Neuronal stem cell (in vitro differentiated cells): Measurements from ENCODE around the gene EI24.

Experiments used
- DNase-seq: peaks from one replicate; pipeline ENCODE4 v3.0.0-alpha.2; 2013; ENCODE audit warnings: low spot score
- H2AFZ ChIP-seq: one replicate; pipeline ENCODE4 v1.6.1; 2013; ENCODE audit warnings: mild to moderate bottlenecking, low read length, inconsistent platforms
- H2AK5ac ChIP-seq: 2 replicates; pipeline ENCODE4 v1.6.1; 2013; ENCODE audit warnings: low read depth, mild to moderate bottlenecking, inconsistent platforms, low read length, moderate library complexity, mixed read lengths
- H2BK120ac ChIP-seq: 2 replicates; pipeline ENCODE4 v1.6.1; 2013; ENCODE audit warnings: low read depth, mild to moderate bottlenecking, inconsistent platforms, low read length, moderate library complexity, mixed read lengths
- H2BK12ac ChIP-seq: one replicate; pipeline ENCODE4 v1.6.1; 2013; ENCODE audit warnings: low read length, inconsistent platforms
- H2BK15ac ChIP-seq: 2 replicates; pipeline ENCODE4 v1.6.1; 2013; ENCODE audit warnings: mild to moderate bottlenecking, low read length, inconsistent platforms, mixed read lengths
- H2BK5ac ChIP-seq: one replicate; pipeline ENCODE4 v1.6.1; 2013; ENCODE audit warnings: inconsistent platforms, mild to moderate bottlenecking, low read length, moderate library complexity
- H3K14ac ChIP-seq: one replicate; pipeline ENCODE4 v1.6.1; 2013; ENCODE audit warnings: low read length, inconsistent platforms
- H3K18ac ChIP-seq: 2 replicates; pipeline ENCODE4 v1.6.1; 2013; ENCODE audit warnings: low read length, inconsistent platforms
- H3K23ac ChIP-seq: 2 replicates; pipeline ENCODE4 v1.6.1; 2013; ENCODE audit warnings: low read depth, mild to moderate bottlenecking, mixed read lengths, low read length, inconsistent platforms; ENCODE audit not compliant: poor library complexity
- H3K27ac ChIP-seq: replicated peaks from 3 replicates; pipeline ENCODE4 v1.5.1; 2013; ENCODE audit warnings: low read length, inconsistent platforms
- H3K27me3 ChIP-seq, 3 experiments: 2 replicates each; pipeline ENCODE4 v1.6.1; 2013; ENCODE audit warnings: low read length in 3 of 3, mild to moderate bottlenecking in 2 of 3, inconsistent platforms in 1 of 3, low read depth in 1 of 3, mixed read lengths in 1 of 3, moderate library complexity in 1 of 3; ENCODE audit not compliant: control insufficient read depth in 3 of 3, insufficient read depth in 3 of 3
- H3K36me3 ChIP-seq, 2 donors: replicated peaks in 1 of 2; 2 replicates each; pipeline ENCODE4 v1.6.1; 2013; ENCODE audit warnings: low read length in 2 of 2; ENCODE audit not compliant: control insufficient read depth in 2 of 2, insufficient read depth in 2 of 2
- H3K4ac ChIP-seq: 2 replicates; pipeline ENCODE4 v1.6.1; 2013; ENCODE audit warnings: inconsistent platforms, mild to moderate bottlenecking, low read length, moderate library complexity
- H3K4me1 ChIP-seq, 2 donors: 1 replicate in 1 of 2; 2 replicates in 1 of 2; pipeline ENCODE4 v1.6.1; 2013; ENCODE audit warnings: low read length in 2 of 2, low read depth in 1 of 2; ENCODE audit not compliant: control insufficient read depth in 2 of 2, insufficient read depth in 1 of 2
- H3K4me2 ChIP-seq: one replicate; pipeline ENCODE4 v1.6.1; 2013; ENCODE audit warnings: mild to moderate bottlenecking, low read length, inconsistent platforms; ENCODE audit not compliant: insufficient read depth, poor library complexity, severe bottlenecking
- H3K4me3 ChIP-seq, 2 donors: 2 replicates each; pipeline ENCODE4 v1.5.1; 2013; ENCODE audit warnings: low read length in 2 of 2, mild to moderate bottlenecking in 2 of 2, inconsistent platforms in 1 of 2, moderate library complexity in 1 of 2
- H3K79me1 ChIP-seq: one replicate; pipeline ENCODE4 v1.6.1; 2013; ENCODE audit warnings: low read depth, mild to moderate bottlenecking, inconsistent platforms, low read length, moderate library complexity
- H3K9ac ChIP-seq: one replicate; pipeline ENCODE4 v1.6.1; 2013; ENCODE audit warnings: mild to moderate bottlenecking, low read depth, low read length, inconsistent platforms; ENCODE audit not compliant: poor library complexity
- H3K9me3 ChIP-seq, 2 donors: replicated peaks in 1 of 2; 2 replicates each; pipeline versions ENCODE3 to v1.6.1; 2013; ENCODE audit warnings: low read length in 2 of 2, mild to moderate bottlenecking in 2 of 2, inconsistent platforms in 1 of 2, low read depth in 1 of 2, mixed read lengths in 1 of 2, moderate library complexity in 1 of 2; ENCODE audit not compliant: control insufficient read depth in 2 of 2, insufficient read depth in 1 of 2
- H4K8ac ChIP-seq: one replicate; pipeline ENCODE4 v1.6.1; 2013; ENCODE audit warnings: low read depth, mild to moderate bottlenecking, inconsistent platforms, low read length, moderate library complexity
- H4K91ac ChIP-seq: one replicate; pipeline ENCODE4 v1.6.1; 2013; ENCODE audit warnings: low read length, low read depth, mild to moderate bottlenecking, inconsistent platforms; ENCODE audit not compliant: poor library complexity
- WGBS, 2 donors: extraction: QIAGEN DNeasy Blood & Tissue Kit; methylation state at CpG; one replicate each; pipeline ENCODE4 v1.1.7; 2013; ENCODE audit warnings: missing lambda C conversion rate in 2 of 2, mixed read lengths in 1 of 2; ENCODE audit not compliant: insufficient read length in 2 of 2, insufficient replicate concordance in 1 of 2; ENCODE audit errors: extremely low coverage in 2 of 2; 5-methylcytosine and 5-hydroxymethylcytosine counted together

Gene EI24

GRCh38 chr11:125550780-125551179 is 18.5 kb upstream of the EI24 start:
- no peak overlapping the region for H3K14ac ChIP-seq
- no peak overlapping the region for H2BK120ac ChIP-seq
- no peak overlapping the region for H2BK12ac ChIP-seq
- peaks cover 12 to 29% of the 10 kb centered on the region in 2 donors for H3K9me3 ChIP-seq
- no peak overlapping the region for H2AFZ ChIP-seq
- H4K8ac ChIP-seq, result no peak overlapping the region
- no peak overlapping the region for H3K4me3 ChIP-seq
- DNase-seq, result no peak
- H3K27me3 ChIP-seq, result no peaks in the 10 kb centered on the region
- no peaks in the 10 kb centered on the region for H3K79me1 ChIP-seq
- no peak overlapping the region for H2BK15ac ChIP-seq
- H3K4me1 ChIP-seq, result no peaks in the 10 kb centered on the region
- no peaks in the 10 kb centered on the region for H3K36me3 ChIP-seq
- no peak overlapping the region for H4K91ac ChIP-seq
- no peak overlapping the region for H3K27ac ChIP-seq
- H3K18ac ChIP-seq, result no peak overlapping the region
- no peak overlapping the region for H2BK5ac ChIP-seq
- no peak overlapping the region for H3K9ac ChIP-seq
- no peak overlapping the region for H3K4ac ChIP-seq
- H3K23ac ChIP-seq, result no peak overlapping the region
- WGBS, 2 donors, result no CpG with 5 or more reads among the region's 1 CpG
- no peak overlapping the region for H3K4me2 ChIP-seq
- no peak overlapping the region for H2AK5ac ChIP-seq

DNA sequence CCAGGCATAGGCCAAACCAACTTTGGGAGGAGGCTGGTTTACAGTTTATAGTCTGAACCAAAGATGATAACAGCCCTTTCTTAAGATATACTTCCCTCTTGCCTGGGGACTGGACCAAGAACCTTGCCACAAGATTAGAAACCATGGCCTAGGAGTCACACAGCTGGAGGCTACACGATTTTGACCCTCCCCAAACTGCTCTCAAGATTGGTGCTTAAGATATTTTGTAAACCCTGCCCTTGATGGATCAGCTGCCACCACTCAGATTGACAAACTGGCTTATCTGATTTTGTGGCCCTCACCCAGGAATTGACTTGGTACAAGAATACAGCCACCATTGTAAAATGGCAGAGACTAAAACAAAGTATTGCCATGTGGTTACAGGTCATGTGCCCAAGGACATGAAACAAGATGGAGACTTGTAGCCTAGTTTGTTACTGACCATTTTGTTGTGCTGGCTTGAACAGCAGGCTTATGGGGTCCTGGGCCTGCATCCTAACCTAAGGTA is 17.4 kb upstream of the EI24 start:
- no peak overlapping the region for H3K23ac ChIP-seq
- no peak overlapping the region for H2AK5ac ChIP-seq

GRCh38 chr11:125552927-125553326 is 16.4 kb upstream of the EI24 start:
- H2BK120ac ChIP-seq, result no peak overlapping the region
- H2AK5ac ChIP-seq, result no peak overlapping the region
- no peaks in the 10 kb centered on the region for H3K4me1 ChIP-seq
- H3K9me3 ChIP-seq, result peaks cover 14 to 29% of the 10 kb centered on the region in 2 donors
- H3K23ac ChIP-seq, result no peak overlapping the region
- H3K14ac ChIP-seq, result no peak overlapping the region
- no peaks in the 10 kb centered on the region for H3K36me3 ChIP-seq
- H4K91ac ChIP-seq, result no peak overlapping the region
- H2BK5ac ChIP-seq, result no peak overlapping the region
- DNase-seq, result no peak
- H3K27ac ChIP-seq, result no peak overlapping the region
- H3K4me3 ChIP-seq, result no peak overlapping the region
- no peak overlapping the region for H2BK12ac ChIP-seq
- no CpG with 5 or more reads among the region's 2 CpGs for WGBS, 2 donors
- no peak overlapping the region for H3K4me2 ChIP-seq
- H2AFZ ChIP-seq, result no peak overlapping the region
- no peaks in the 10 kb centered on the region for H3K27me3 ChIP-seq
- no peak overlapping the region for H2BK15ac ChIP-seq
- no peak overlapping the region for H3K4ac ChIP-seq
- no peak overlapping the region for H3K18ac ChIP-seq
- no peak overlapping the region for H3K9ac ChIP-seq
- no peak overlapping the region for H4K8ac ChIP-seq
- H3K79me1 ChIP-seq, result no peaks in the 10 kb centered on the region

More for the DNA sequence above, 17.4 kb upstream of the EI24 start:
- H3K9ac ChIP-seq, result no peak overlapping the region
- no peak overlapping the region for H3K4me3 ChIP-seq
- H4K8ac ChIP-seq, result no peak overlapping the region
- H3K27me3 ChIP-seq, result no peaks in the 10 kb centered on the region
- no peak overlapping the region for H2BK120ac ChIP-seq
- peaks cover 14 to 29% of the 10 kb centered on the region in 2 donors for H3K9me3 ChIP-seq
- H3K14ac ChIP-seq, result no peak overlapping the region
- H4K91ac ChIP-seq, result no peak overlapping the region
- H3K18ac ChIP-seq, result no peak overlapping the region
- WGBS, 2 donors, result no CpG with 5 or more reads among the region's 1 CpG
- H2BK12ac ChIP-seq, result no peak overlapping the region
- no peaks in the 10 kb centered on the region for H3K4me1 ChIP-seq
- no peak for DNase-seq
- H2BK15ac ChIP-seq, result no peak overlapping the region
- H2AFZ ChIP-seq, result no peak overlapping the region
- no peak overlapping the region for H3K4ac ChIP-seq
- no peak overlapping the region for H3K27ac ChIP-seq
- H3K4me2 ChIP-seq, result no peak overlapping the region
- no peak overlapping the region for H2BK5ac ChIP-seq
- no peaks in the 10 kb centered on the region for H3K36me3 ChIP-seq
- no peaks in the 10 kb centered on the region for H3K79me1 ChIP-seq

GRCh38 chr11:125553357-125553756 is 15.9 kb upstream of the EI24 start:
- Histone ChIP-seq H3K9ac (no peak overlapping the region), H3K36me3 (no peaks in the 10 kb centered on the region), H2AK5ac (no peak overlapping the region), H2AFZ (no peak overlapping the region), H3K79me1 (no peaks in the 10 kb centered on the region), H3K27ac (no peak overlapping the region), H3K4ac (no peak overlapping the region), H3K4me1 (no peaks in the 10 kb centered on the region), H3K14ac (no peak overlapping the region), H3K23ac (no peak overlapping the region), H2BK5ac (no peak overlapping the region), H2BK120ac (no peak overlapping the region), H2BK15ac (no peak overlapping the region), H3K27me3 (no peaks in the 10 kb centered on the region), H3K4me2 (no peak overlapping the region), H3K4me3 (no peak overlapping the region), H4K91ac (no peak overlapping the region), H3K18ac (no peak overlapping the region), H3K9me3 (peaks cover 14 to 29% of the 10 kb centered on the region in 2 donors), H4K8ac (no peak overlapping the region), H2BK12ac (no peak overlapping the region)
- DNase-seq, result no peak
- WGBS, 2 donors, result no CpG with 5 or more reads among the region's 1 CpG
